ENCODE data around the gene LRRC70.
"Not testable (repeated sequence)": the region's sequence is repeated elsewhere in the genome, so short reads cannot be mapped to it uniquely, and the experiment has no call there.

LRRC70 gene, protein sequence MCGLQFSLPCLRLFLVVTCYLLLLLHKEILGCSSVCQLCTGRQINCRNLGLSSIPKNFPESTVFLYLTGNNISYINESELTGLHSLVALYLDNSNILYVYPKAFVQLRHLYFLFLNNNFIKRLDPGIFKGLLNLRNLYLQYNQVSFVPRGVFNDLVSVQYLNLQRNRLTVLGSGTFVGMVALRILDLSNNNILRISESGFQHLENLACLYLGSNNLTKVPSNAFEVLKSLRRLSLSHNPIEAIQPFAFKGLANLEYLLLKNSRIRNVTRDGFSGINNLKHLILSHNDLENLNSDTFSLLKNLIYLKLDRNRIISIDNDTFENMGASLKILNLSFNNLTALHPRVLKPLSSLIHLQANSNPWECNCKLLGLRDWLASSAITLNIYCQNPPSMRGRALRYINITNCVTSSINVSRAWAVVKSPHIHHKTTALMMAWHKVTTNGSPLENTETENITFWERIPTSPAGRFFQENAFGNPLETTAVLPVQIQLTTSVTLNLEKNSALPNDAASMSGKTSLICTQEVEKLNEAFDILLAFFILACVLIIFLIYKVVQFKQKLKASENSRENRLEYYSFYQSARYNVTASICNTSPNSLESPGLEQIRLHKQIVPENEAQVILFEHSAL

DNA sequence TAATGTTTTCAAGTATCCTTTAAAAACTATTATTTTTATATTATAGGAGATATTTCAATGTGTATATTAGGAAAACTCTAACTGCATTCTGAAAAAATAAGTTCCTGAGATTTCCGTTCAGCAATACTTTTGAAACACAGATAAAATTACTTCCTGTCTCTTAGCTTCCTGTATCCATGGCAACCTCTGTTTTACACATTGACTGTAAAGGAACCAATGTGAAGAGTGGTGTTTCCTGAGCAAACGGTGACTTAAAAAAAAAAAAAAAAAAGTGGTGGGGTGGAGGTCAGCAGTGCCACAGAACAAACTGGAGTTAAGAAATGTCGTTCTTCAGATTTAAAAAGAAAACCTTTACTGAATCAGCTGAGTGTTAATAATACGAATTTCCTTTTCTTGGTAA lies at the start of gene LRRC70:
LRRC70 (plus strand) TSS at position 280 of the 400 bp plus-strand sequence. CDS start 620 bp downstream, outside the sequence.
- in situ Hi-C loops (cut with MboI; ENCODE audit: low sequenced_read_pairs): no loop called here

DNA sequence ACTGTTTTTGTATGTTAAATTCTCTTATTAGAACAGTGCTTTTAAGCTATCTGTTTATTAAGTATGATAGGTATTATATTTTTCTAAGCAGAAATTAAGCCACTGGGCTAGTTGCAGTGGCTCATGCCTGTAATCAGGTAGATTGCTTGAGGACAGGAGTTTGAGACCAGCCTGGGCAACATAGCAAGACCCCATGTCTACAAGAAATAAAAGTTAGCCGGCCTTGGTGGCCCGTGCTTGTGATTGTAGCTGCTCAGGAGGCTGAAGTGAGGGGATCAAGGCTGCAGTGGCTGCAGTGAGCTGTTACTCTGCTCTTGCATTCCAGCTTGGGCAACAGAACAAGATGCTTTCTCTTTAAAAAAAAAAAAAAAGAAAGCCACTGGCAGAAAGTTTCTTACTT lies 45.0 kb upstream of the LRRC70 start:
- in situ Hi-C loops (cut with MboI; ENCODE audit: low sequenced_read_pairs): no loop called here

DNA sequence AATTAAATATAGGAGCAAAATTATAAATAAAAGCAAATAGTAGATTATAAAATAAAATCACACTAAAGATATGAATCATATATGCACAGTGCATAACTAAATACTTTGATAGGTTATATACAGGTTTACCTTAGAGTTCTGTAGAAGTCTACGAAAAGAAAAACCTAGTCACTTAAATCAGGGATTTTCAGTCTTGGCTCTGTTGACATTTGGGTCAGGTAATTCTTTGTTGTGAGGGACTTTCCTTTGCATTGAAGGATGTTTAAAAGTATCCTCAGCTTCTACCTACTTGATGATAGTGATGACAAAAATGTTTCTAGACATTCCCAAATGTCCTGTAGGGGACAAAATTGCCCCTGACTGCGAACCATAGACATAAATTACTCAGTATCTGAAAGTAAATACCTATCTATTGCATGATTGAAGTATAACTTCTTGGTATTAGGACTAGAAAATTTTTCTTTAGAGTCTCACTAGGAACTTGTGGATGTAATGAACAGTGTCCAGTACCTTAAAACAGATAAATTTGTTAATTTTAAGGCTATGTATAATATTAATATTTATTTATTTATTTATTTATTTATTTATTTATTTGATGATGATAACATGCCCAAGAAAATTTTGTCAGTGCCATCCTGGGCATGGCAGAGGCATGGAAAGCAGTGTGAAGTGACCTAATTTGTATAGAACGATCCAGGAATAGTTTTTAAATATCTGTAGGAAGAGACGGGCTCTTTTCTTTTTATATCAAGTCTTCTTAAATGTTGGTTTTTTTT lies 44.0 kb upstream of the LRRC70 start:
- in situ Hi-C loops (cut with MboI; ENCODE audit: low sequenced_read_pairs): no loop called here

GRCh38 chr5:62536232-62536631 lies 42.4 kb upstream of the LRRC70 start:
- in situ Hi-C loops (cut with MboI; ENCODE audit: low sequenced_read_pairs): no loop called here

- in situ Hi-C loops (cut with MboI; ENCODE audit: low sequenced_read_pairs): no loop called here
Measured at GRCh38 chr5:62536783-62537182, 41.8 kb upstream of the LRRC70 start.

- in situ Hi-C loops (cut with MboI; ENCODE audit: low sequenced_read_pairs): no loop called here
Measured at GRCh38 chr5:62538017-62538942, 40.3 kb upstream of the LRRC70 start.

DNA sequence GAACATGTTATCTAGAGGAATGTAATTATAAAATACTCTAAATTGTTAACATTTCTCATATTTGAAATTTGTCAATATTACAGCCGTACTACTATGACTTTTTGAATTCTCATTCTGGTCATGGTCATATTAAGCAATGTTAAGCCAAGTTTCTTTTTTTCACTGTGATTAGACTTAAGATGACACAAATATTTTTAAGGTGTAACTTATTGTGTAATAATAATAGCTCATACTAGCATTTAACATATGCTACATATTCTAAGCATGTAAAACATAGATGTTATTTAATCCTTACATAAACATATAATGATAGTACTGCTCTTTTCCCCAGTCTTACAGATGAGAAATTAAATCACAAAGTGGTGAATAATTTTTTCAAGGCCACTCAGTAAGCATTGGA lies 35.9 kb upstream of the LRRC70 start:
- in situ Hi-C loops (cut with MboI; ENCODE audit: low sequenced_read_pairs): no loop called here

DNA sequence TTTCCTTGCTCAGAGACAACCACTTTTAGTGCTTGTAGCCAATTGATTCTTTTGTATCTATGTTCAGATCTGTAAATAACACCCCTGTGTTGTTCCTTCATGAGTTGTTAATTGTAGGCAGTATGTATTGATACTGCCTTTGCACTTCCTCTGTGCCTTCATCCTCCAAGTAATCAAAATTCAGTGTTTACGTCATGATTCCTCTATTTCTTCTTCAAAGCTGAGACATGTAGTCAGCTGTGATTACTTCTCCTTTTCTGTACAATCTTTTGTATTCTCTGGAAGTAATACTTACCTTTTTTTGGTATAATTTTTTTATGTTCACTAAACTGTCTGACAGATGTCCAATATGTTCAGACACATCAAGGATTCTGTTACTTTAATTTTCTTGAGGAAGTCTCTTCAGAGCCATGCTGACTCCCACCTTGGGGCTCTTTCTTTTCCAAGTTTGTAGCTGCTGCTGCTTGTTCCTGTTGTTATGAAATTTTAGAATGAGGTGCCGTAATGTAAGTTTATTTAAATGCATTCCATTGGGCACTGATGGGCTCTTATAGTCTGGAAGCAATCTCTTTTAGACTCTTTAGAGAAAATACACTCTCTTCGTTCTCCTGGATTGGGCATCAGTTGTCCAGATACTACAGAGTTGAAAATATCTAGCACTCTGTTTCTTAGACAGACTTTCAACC lies 30.5 kb upstream of the LRRC70 start:
- in situ Hi-C loops (cut with MboI; ENCODE audit: low sequenced_read_pairs): no loop called here

DNA sequence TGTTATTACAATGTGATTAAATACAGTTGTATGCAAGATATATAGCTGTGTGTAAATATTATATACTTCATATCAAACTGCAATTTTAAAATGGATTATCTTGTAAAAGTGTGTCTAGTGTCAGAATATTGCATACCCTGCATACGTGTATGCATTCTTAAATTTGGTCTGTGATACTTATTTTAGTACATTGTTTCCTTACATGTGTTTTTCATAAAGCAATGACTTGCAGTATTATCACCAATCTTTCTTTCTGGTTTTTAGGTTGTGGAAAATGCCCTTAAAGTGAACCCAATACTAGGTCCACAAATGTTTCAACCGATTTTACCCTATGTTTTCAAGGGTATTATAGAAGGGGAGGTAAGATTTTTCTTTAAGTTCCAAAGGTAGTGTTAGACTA lies 28.5 kb upstream of the LRRC70 start:
- in situ Hi-C loops (cut with MboI; ENCODE audit: low sequenced_read_pairs): no loop called here

DNA sequence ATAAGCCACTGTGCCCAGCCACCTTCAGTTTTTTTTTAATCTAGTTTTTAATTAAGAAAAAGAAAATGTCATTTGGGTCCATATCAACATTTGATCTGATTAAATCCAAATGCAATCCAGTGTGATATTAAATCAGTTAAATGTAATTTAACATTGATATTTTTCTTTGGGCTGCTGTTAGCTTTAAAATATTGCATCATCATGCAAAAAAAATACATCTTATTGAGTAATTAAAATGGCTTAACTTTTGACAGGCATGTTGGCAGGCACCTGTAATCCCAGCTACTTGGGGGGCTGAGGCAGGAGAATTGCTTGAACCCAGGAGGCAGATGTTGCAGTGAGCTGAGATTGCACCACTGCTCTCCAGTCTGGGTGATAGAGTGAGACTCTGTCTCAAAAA lies 22.7 kb upstream of the LRRC70 start:
- in situ Hi-C loops (cut with MboI; ENCODE audit: low sequenced_read_pairs): no loop called here

DNA sequence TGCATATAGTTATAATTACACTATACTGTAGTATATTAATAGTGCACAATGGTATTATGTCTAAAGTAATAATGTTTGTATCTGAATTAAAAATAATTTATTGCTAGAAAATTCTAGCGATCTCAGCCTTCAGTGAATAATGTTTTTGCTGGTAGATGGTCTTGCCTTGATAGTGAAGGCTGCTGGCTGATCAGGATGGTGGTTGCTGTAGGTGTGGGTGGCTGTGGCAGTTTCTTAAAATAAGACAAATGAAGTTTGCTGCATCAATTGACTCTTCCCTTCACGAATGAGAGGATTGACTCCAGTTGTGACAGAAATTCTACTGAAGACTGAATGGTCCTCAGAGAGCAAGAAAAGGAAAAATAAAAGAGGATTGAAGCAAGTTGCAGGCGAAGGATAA lies 19.7 kb upstream of the LRRC70 start:
- in situ Hi-C loops (cut with MboI; ENCODE audit: low sequenced_read_pairs): no loop called here

- in situ Hi-C loops (cut with MboI; ENCODE audit: low sequenced_read_pairs): no loop called here
Measured at GRCh38 chr5:62560786-62561185, 17.8 kb upstream of the LRRC70 start.

GRCh38 chr5:62561896-62562295 lies 16.7 kb upstream of the LRRC70 start:
- in situ Hi-C loops (cut with MboI; ENCODE audit: low sequenced_read_pairs): no loop called here

DNA sequence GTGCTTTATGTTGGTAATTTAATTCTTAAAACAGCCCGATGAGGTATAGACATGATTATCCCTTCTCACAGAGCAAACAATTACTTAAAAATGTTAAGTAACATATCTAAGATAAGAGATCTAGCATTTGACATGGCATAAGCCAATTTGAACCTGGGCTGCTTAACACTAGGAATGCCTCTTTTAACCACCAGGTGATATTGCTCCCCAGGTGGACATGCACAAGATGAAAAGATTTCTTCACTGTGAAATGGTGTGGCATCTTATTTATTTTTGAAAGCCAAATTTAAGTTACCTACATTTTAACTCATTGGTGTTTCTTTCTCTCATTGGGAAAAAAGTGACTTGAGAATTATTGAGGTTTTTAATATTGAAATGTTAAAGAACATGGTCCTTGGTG lies 15.8 kb upstream of the LRRC70 start:
- in situ Hi-C loops (cut with MboI; ENCODE audit: low sequenced_read_pairs): no loop called here

GRCh38 chr5:62564101-62564500 lies 14.5 kb upstream of the LRRC70 start:
- in situ Hi-C loops (cut with MboI; ENCODE audit: low sequenced_read_pairs): no loop called here

GRCh38 chr5:62565740-62566139 lies 12.9 kb upstream of the LRRC70 start:
- in situ Hi-C loops (cut with MboI; ENCODE audit: low sequenced_read_pairs): not testable (repeated sequence)

DNA sequence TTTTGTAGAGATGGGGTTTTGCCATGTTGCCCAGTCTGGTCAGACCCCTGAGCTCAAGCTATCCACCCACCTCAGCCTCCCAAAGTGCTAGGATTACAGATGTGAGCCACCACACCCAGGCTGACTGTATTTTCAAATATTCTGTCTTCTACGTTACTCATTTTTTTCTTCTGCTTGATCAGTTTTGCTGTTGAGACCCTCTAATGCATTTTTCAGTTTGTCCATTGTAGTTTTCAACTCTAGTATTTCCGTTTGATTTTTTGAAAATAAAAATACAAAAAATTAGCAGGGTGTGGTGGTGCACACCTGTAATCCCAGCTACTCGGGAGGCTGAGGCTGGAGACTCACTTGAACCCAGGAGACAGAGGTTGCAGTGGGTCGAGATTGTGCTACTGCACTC lies 10.5 kb upstream of the LRRC70 start:
- in situ Hi-C loops (cut with MboI; ENCODE audit: low sequenced_read_pairs): no loop called here

GRCh38 chr5:62568800-62569432 lies 9.7 kb upstream of the LRRC70 start:
- in situ Hi-C loops (cut with MboI; ENCODE audit: low sequenced_read_pairs): no loop called here

- in situ Hi-C loops (cut with MboI; ENCODE audit: low sequenced_read_pairs): no loop called here
Measured at GRCh38 chr5:62569470-62569869, 9.1 kb upstream of the LRRC70 start.

Measured in HL-60/S4 treated with phorbol 12-myristate 13-acetate at 8.2 ng/mL for 4 days and 3 days (cell line).